Fibroblast of villous mesenchyme (primary cell): ENCODE measurements around the gene RBCK1. TPM values are rescaled to one million over a fixed set of nuclear protein-coding genes. Genes with fewer than 3 reads are reported as not detected.

ENCODE experiments used
- DNase-seq: peaks from one replicate; pipeline ENCODE4 v3.0.0-alpha.2; 2010; ENCODE audit warnings: low read depth
- H3K4me3 ChIP-seq: 2 replicates; pipeline ENCODE4 v1.5.1; 2011; ENCODE audit warnings: low read depth, mild to moderate bottlenecking, low read length
- CTCF ChIP-seq: IDR thresholded peaks from 2 replicates; pipeline ENCODE4 v1.5.1; 2012; ENCODE audit warnings: low read depth, mild to moderate bottlenecking, low read length; ENCODE audit not compliant: insufficient read depth
- small RNA-seq: library from RNA; depleted of rRNA; stranded (forward); fragments of <200 nt; gene quantifications from one replicate; pipeline ENCODE3, GENCODE V24; 2012
- total RNA-seq: library from RNA; depleted of rRNA; stranded (reverse); fragments of >200 nt; gene quantifications from 2 replicates; pipeline ENCODE4 v1.2.3, GENCODE V29; 2012

RBCK1 gene
- total RNA-seq, 1 donor: 59.2 TPM

GRCh38 chr20:478949-479429 lies 70.9 kb downstream of the RBCK1 start:
- TF ChIP-seq CTCF: peak; percentile 58
- DNase-seq: peak; percentile 79
- H3K4me3 ChIP-seq: no peak overlapping the region

GRCh38 chr20:479487-479886 lies 71.4 kb downstream of the RBCK1 start:
- no peak for DNase-seq
- no peak overlapping the region for H3K4me3 ChIP-seq
- no peak for TF ChIP-seq CTCF

GRCh38 chr20:480044-480443 lies 71.9 kb downstream of the RBCK1 start:
- no peak for DNase-seq
- no peak overlapping the region for H3K4me3 ChIP-seq
- no peak for TF ChIP-seq CTCF

GRCh38 chr20:481167-481566 lies 73.1 kb downstream of the RBCK1 start:
- no peak for TF ChIP-seq CTCF
- no peak for DNase-seq
- no peak overlapping the region for H3K4me3 ChIP-seq

Small RNAs within 50 kb of the gene (small RNA-seq; reads per million reads assigned to genes)
- gene RF00019: not detected

Other genes with a start within 250 kb of the RBCK1 start
- not detected in 2 replicates for gene DEFB128, start 218.6 kb upstream of the RBCK1 start, total RNA-seq
- not detected in 2 replicates for gene DEFB129, start 181.0 kb upstream of the RBCK1 start, total RNA-seq
- gene DEFB132, start 150.6 kb upstream of the RBCK1 start, total RNA-seq: not detected in 2 replicates
- 1.3 and 1.9 TPM in 2 replicates for gene C20orf96, start 117.5 kb upstream of the RBCK1 start, total RNA-seq
- gene ZCCHC3, start 110.7 kb upstream of the RBCK1 start, total RNA-seq: 10.6 and 11.2 TPM in 2 replicates
- gene SOX12, start 82.7 kb upstream of the RBCK1 start, total RNA-seq: 6.0 and 6.8 TPM in 2 replicates
- gene NRSN2, start 61.2 kb upstream of the RBCK1 start, total RNA-seq: 53.5 and 73.1 TPM in 2 replicates
- gene TRIB3, start 27.5 kb upstream of the RBCK1 start, total RNA-seq: 36.7 and 100 TPM in 2 replicates
- gene TBC1D20, start 54.2 kb downstream of the RBCK1 start, total RNA-seq: 40.3 and 42.3 TPM in 2 replicates
- 79.2 and 117 TPM in 2 replicates for gene CSNK2A1, start 135.5 kb downstream of the RBCK1 start, total RNA-seq
- not detected in 2 replicates for gene TCF15, start 202.0 kb downstream of the RBCK1 start, total RNA-seq
- 32.9 and 35.4 TPM in 2 replicates for gene SRXN1, start 244.9 kb downstream of the RBCK1 start, total RNA-seq